AG04450 (cell line): ENCODE results near the gene PTPRC. TPM values are rescaled to one million over a fixed set of nuclear protein-coding genes. Genes with fewer than 3 reads are reported as not detected.
A peak's percentile ranks its signal among the peaks of the same experiment; 100 is the strongest.

ENCODE experiments used
- CTCF ChIA-PET: fragments of 300-600, 350-600 bp; formaldehyde crosslinking; extraction: SDS; loops from one replicate; lab custom pipeline; 2022; ENCODE audit warnings: antibody characterized with exemption, inconsistent platforms; lab: Charles Lee
- POLR2A ChIA-PET: fragments of 350-600 bp; formaldehyde crosslinking; extraction: SDS; loops from one replicate; lab custom pipeline; 2021; ENCODE audit warnings: antibody characterized with exemption, inconsistent platforms; lab: Yijun Ruan, JAX
- DNase-seq: peaks from one replicate; pipeline ENCODE4 v3.0.0-alpha.2; 2011; ENCODE audit warnings: low read depth, low spot score
- H3K27ac ChIP-seq: one replicate; pipeline ENCODE4 v1.5.1; 2012; ENCODE audit warnings: low read depth, low read length, control low read depth
- H3K27me3 ChIP-seq: one replicate; pipeline ENCODE4 v1.6.0; 2012; ENCODE audit warnings: low read length; ENCODE audit not compliant: control insufficient read depth, insufficient read depth
- H3K4me3 ChIP-seq: 2 replicates; pipeline ENCODE4 v1.5.1; 2011; ENCODE audit warnings: mild to moderate bottlenecking, low read depth, low read length, control low read depth
- H3K9me3 ChIP-seq: 2 replicates; pipeline ENCODE4 v1.5.1; 2012; ENCODE audit warnings: low read length; ENCODE audit not compliant: control insufficient read depth, insufficient read depth
- CTCF ChIP-seq: IDR thresholded peaks from 2 replicates; pipeline ENCODE4 v1.5.1; 2011; ENCODE audit warnings: low read depth, low read length, control low read depth, inconsistent platforms
- polyA plus RNA-seq: library from polyadenylated mRNA; depleted of rRNA; stranded (reverse); fragments of >200 nt; gene quantifications from 2 replicates; pipeline ENCODE4 v1.2.3, GENCODE V29; 2011

Gene PTPRC
- polyA plus RNA-seq, 1 experiment = 0.05 TPM

DNA sequence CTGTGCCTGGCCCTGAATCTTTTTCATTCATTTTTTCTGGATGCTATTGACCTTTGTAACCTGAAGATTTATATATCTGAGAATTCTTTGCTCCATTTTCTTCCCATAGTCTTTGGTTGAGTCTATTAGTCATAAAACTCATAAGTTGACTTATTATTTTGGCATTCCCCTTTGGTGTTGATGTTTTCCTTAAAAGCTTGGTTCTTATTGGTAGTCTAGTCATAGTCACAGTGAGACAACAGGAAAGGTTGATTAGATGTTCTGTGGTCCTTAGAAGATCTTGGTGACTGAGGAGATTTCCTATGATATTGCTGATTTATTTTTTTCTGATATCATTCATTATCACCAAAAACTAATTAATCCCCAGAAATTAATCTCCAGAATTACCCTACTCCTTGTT, 86.2 kb downstream of the PTPRC start:
- no peak overlapping the region for H3K27ac ChIP-seq
- ChIA-PET POLR2A (no interaction called here), CTCF (interaction anchor here (0.6 kb wide), 1 partner anchor 448 kb away, joined by 3 read pairs; no protein-coding TSS in a partner anchor)
- TF ChIP-seq CTCF = no peak
- no peaks in the 10 kb centered on the region for H3K9me3 ChIP-seq
- H3K4me3 ChIP-seq = no peak overlapping the region
- H3K27me3 ChIP-seq = no peaks in the 10 kb centered on the region
- DNase-seq = no peak

GRCh38 chr1:198726455-198726854, 87.6 kb downstream of the PTPRC start:
- TF ChIP-seq CTCF = no peak
- CTCF ChIA-PET = no interaction called here
- H3K9me3 ChIP-seq = no peaks in the 10 kb centered on the region
- H3K27ac ChIP-seq = no peak overlapping the region
- H3K4me3 ChIP-seq = no peak overlapping the region
- H3K27me3 ChIP-seq = no peaks in the 10 kb centered on the region
- peak; percentile 26 for DNase-seq
- POLR2A ChIA-PET = interaction anchor here (0.7 kb wide), 1 partner anchor 19 kb away, joined by 4 read pairs; no protein-coding TSS in a partner anchor

- Histone ChIP-seq H3K27me3 (no peaks in the 10 kb centered on the region), H3K27ac (no peak overlapping the region), H3K4me3 (no peak overlapping the region), H3K9me3 (no peaks in the 10 kb centered on the region)
- no peak for DNase-seq
- TF ChIP-seq CTCF = no peak
- CTCF ChIA-PET = no interaction called here
- POLR2A ChIA-PET = no interaction called here
Observed at GRCh38 chr1:198729195-198729863, 90.5 kb downstream of the PTPRC start.

DNA sequence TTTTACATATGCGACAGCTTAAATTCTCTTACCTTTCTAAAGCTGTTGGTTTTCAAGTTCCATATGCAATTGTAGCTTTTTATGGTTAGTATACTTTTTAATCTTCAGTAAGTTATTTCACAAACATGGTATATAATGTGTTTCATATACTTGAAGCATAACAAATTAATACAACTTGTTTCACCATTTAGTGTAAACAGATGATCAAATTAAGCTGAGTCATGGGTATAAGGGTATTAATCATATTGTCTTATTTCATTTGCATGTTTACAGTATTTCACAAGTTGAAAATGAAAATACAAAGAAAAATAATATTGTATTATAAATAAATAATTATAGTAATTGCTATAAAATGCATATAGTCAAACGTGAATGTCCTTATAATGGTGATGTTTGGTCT, 92.1 kb downstream of the PTPRC start:
- ChIA-PET POLR2A (no interaction called here), CTCF (no interaction called here)
- TF ChIP-seq CTCF = no peak
- H3K9me3 ChIP-seq = no peaks in the 10 kb centered on the region
- no peak for DNase-seq
- H3K4me3 ChIP-seq = no peak overlapping the region
- H3K27me3 ChIP-seq = no peaks in the 10 kb centered on the region
- H3K27ac ChIP-seq = no peak overlapping the region

- DNase-seq = no peak
- Histone ChIP-seq H3K4me3 (no peak overlapping the region), H3K27me3 (no peaks in the 10 kb centered on the region), H3K27ac (no peak overlapping the region), H3K9me3 (no peaks in the 10 kb centered on the region)
- CTCF ChIA-PET = no interaction called here
- no peak for TF ChIP-seq CTCF
- POLR2A ChIA-PET = no interaction called here
Observed at GRCh38 chr1:198734323-198735008, 95.6 kb downstream of the PTPRC start.
